Duodenal mucosa (tissue), 2 donors: ENCODE results near the gene CSF3R.
"Not testable (repeated sequence)": the region's sequence is repeated elsewhere in the genome, so short reads cannot be mapped to it uniquely, and the experiment has no call there.

Experiments
- H3K27ac ChIP-seq: one replicate; pipeline ENCODE4 v1.7.0; 2013; ENCODE audit warnings: low read depth, low read length
- H3K27me3 ChIP-seq, 2 donors: one replicate each; pipeline ENCODE4 v1.7.0; 2013; ENCODE audit warnings: low read length in 2 of 2, control low read depth in 1 of 2; ENCODE audit not compliant: insufficient read depth in 2 of 2, control insufficient read depth in 1 of 2
- H3K36me3 ChIP-seq, 2 donors: one replicate each; pipeline ENCODE4 v1.7.0; 2013; ENCODE audit warnings: low read length in 2 of 2, control low read depth in 1 of 2; ENCODE audit not compliant: insufficient read depth in 2 of 2, control insufficient read depth in 1 of 2
- H3K4me1 ChIP-seq, 2 donors: one replicate each; pipeline ENCODE4 v1.7.0; 2013; ENCODE audit warnings: low read length in 2 of 2, control low read depth in 1 of 2; ENCODE audit not compliant: insufficient read depth in 2 of 2, control insufficient read depth in 1 of 2
- H3K4me3 ChIP-seq, 2 donors: one replicate each; pipeline ENCODE4 v1.7.0; 2013; ENCODE audit warnings: low read length in 2 of 2, low read depth in 1 of 2
- H3K9ac ChIP-seq, 2 donors: one replicate each; pipeline ENCODE4 v1.7.0; 2013; ENCODE audit warnings: low read length in 2 of 2, low read depth in 1 of 2
- H3K9me3 ChIP-seq, 2 donors: one replicate each; pipeline ENCODE4 v1.7.0; 2013; ENCODE audit warnings: low read length in 2 of 2, control low read depth in 1 of 2; ENCODE audit not compliant: control insufficient read depth in 1 of 2

The CSF3R gene

DNA sequence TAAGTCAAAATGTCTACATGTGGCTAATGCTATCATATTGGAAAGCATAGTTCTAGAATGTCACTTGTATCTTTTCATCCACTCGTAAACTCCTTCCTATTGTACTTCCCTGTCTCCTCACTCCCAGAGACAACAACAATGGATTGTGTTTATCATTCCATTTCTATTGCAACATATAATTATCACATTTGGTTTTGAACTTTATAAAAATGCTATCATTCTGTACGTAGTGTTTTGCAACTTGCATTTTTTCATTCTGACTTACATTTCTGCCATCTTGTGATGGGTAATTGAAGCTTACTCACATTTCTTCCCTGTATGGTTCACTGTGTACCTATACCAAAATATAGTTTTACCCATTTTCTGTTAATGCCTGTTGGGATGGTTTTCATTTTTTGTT, 14.5 kb upstream of the CSF3R start:
- Histone ChIP-seq H3K36me3 (no peaks in the 10 kb centered on the region), H3K27ac (no peak overlapping the region), H3K9me3 (no peaks in the 10 kb centered on the region), H3K27me3 (no peaks in the 10 kb centered on the region), H3K4me1 (no peaks in the 10 kb centered on the region), H3K4me3 (no peak overlapping the region), H3K9ac (no peak overlapping the region)

DNA sequence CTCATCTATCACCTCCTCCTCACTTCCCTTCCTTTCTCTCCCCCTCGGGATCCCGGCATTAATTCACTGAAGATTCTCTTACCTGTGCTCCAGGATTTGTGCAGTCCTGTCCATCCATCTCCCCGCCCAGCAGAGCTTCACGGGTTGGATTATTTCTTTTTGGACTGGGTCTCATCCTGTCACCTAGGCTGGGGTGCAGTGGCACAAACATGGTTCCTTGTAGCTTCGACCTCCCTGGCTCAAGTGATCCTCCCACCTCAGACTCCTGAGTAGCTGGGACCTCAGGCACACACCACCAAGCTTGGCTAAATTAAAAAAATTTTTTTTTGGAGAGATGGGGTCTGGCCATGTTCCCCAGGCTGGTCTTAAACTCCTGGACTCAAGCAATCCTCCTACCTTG, 12.3 kb upstream of the CSF3R start:
- Histone ChIP-seq H3K9ac (no peak overlapping the region), H3K36me3 (no peaks in the 10 kb centered on the region), H3K27me3 (no peaks in the 10 kb centered on the region), H3K27ac (no peak overlapping the region), H3K4me1 (no peaks in the 10 kb centered on the region), H3K9me3 (no peaks in the 10 kb centered on the region), H3K4me3 (no peak overlapping the region)

DNA sequence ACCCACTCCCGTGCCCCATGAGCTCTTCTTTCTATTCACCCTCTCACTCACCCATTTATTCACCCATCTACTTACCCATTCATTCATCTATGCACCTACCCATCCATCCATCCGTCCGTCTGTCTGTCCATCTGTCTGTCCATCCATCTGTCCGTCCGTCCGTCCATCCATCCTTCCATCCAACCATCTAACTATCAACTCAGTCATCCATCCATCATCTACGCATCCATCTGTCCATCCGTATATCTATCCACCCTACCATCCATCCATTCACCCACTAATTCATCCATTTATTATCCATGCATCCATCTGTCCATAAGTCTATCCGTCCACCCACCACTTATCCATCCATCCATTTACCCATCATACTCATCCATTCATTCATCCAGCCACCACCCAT, 10.8 kb upstream of the CSF3R start:
- Histone ChIP-seq H3K9me3 (no peaks in the 10 kb centered on the region), H3K27me3 (no peaks in the 10 kb centered on the region), H3K27ac (no peak overlapping the region), H3K36me3 (no peaks in the 10 kb centered on the region), H3K4me1 (no peaks in the 10 kb centered on the region), H3K4me3 (no peak overlapping the region), H3K9ac (no peak overlapping the region)

DNA sequence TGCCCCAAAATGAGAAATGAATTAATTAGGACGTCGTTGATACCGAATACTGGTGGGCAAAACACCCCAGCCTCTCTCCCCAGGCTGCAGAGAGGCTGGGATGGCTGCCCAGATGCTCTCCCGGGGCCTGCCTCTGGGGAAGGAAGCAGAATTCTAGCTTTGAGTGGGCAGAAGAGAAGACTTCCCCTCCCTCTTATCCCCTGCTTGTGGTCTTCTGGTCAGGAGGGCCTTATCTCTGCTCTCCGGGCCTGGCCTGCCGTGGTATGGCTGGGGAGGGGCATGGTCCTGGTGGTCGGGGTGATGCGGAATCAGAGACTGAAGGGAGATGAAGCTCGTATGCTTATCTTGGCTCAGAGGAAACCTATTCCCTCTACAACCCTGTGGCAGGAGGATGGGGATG, 9.8 kb upstream of the CSF3R start:
- Histone ChIP-seq H3K4me3 (no peak overlapping the region), H3K9ac (no peak overlapping the region), H3K9me3 (no peaks in the 10 kb centered on the region), H3K4me1 (no peaks in the 10 kb centered on the region), H3K27me3 (no peaks in the 10 kb centered on the region), H3K27ac (no peak overlapping the region), H3K36me3 (no peaks in the 10 kb centered on the region)

DNA sequence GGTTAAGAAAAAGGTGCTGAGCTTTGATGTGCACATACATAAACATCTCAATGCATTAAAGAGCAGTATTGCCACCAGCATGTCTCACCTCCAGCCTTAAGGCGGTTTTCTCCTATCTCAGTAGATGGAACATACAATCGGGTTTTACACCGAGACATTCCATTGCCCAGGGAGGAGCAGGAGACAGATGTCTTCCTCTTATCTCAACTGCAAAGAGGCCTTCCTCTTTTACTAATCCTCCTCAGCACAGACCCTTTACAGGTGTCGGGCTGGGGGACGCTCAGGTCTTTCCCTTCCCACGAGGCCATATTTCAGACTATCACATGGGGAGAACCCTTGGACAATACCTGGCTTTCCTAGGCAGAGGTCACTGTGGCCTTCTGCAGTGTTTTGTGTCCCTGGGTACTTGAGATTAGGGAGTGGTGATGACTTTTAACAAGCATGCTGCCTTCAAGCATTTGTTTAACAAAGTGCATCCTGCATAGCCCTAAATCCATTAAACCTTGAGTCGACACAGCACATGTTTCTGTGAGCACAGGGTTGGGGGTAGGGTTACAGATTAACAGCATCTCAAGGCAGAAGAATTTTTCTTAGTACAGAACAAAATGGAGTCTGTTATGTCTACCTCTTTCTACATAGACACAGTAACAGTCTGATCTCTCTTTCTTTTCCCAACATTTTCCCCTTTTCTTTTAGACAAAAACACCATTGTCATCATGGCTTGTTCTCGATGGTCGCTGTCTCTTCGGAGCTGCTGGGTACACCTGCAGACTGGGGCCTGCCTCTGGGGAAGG, 6.7 kb upstream of the CSF3R start:
- not testable (repeated sequence) for H3K27ac ChIP-seq, H3K4me3 ChIP-seq, H3K9me3 ChIP-seq, H3K9ac ChIP-seq, H3K27me3 ChIP-seq, H3K36me3 ChIP-seq
- H3K4me1 ChIP-seq = peaks cover 4 to 11% of the 10 kb centered on the region in 2 donors

DNA sequence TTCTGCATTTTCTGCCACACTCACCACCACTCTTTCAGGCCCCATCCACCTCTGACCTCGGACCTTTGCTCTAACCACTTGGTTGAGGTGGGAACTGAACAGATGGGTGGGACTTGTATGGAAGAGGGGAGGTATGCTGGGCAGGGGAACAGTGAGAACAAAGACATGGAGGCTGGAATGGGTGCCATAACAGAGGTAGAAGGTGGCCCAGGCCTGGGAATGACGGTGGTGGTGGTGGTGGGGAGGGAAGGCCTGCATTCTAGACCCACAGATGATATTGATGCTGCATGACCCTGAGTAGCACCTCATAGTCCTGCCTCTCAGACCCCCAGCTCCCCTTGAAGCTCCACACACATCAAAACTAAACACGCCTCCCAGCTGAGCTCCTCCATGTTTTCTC, 5.2 kb upstream of the CSF3R start:
- Histone ChIP-seq H3K27ac (no peak overlapping the region), H3K9me3 (no peaks in the 10 kb centered on the region), H3K9ac (no peak overlapping the region), H3K4me3 (no peak overlapping the region), H3K27me3 (no peaks in the 10 kb centered on the region), H3K36me3 (no peaks in the 10 kb centered on the region), H3K4me1 (peaks cover 4 to 11% of the 10 kb centered on the region in 2 donors)

DNA sequence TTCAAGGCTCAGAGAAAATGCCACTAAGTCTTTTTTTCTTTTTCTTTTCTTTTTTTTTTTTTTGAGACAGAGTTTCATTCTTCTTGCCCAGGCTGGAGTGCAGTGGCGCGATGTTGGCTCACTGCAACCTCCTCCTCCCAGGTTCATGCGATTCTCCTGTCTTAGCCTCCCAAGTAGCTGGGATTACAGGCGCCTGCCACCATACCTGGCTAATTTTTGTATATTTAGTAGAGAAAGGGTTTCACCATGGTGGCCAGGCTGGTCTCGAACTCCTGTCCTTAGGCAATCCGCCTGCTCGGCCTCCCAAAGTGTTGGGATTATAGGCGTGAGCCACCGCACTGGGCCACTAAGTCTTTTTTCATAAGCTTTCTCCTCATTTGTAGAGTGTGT, 4.6 kb upstream of the CSF3R start:
- not testable (repeated sequence) for H3K9ac ChIP-seq, H3K27me3 ChIP-seq, H3K4me3 ChIP-seq, H3K27ac ChIP-seq, H3K9me3 ChIP-seq, H3K36me3 ChIP-seq
- H3K4me1 ChIP-seq = peaks cover 4 to 11% of the 10 kb centered on the region in 2 donors

DNA sequence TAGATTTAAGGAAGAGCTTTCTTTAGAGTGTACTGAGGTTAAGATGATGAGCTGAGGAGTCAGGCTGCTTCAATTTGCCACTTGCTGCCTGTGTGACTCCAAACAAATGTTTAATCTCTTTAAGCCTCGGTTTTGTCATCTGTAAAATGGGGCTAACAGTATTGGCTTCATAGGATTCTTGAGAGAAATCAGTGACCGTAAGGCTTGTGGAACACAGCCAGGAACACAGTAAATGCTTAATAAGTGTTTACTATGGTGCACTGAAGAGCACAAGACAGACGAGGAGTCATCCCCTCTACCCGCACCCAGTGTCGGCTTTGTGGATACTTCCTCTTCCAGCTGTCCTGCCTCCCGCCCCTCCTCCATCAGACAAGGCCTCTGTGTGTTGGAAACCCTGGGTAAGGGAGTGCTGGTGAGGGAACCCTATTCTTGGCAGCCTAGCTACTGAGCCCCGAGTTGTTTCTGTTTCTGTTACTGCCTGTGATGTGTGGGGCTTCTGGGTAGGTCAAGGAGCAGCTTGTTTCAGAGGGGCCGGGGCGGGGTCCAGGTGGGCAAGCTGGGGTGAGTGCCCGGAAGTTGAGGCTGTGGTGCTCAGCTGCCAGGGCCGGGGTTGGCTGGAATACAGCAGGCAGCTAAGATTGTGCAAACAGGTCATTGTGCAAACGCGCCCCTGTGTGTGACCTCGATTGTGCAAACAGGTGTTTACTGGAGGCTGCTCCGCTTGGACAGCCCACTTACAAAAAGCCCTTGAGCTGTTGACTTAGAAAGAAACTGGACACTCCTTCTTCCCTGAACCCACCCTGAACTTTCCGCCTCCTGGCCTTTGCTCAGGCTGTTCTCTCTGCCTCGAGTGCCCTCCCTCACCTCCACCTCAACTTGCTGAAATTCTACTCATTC, 4.0 kb upstream of the CSF3R start:
- H3K9me3 ChIP-seq = no peaks in the 10 kb centered on the region
- peak overlapping the region; percentile 22 for H3K27ac ChIP-seq
- H3K9ac ChIP-seq = no peak overlapping the region
- peaks cover 4 to 11% of the 10 kb centered on the region in 2 donors for H3K4me1 ChIP-seq
- H3K27me3 ChIP-seq = no peaks in the 10 kb centered on the region
- no peaks in the 10 kb centered on the region for H3K36me3 ChIP-seq
- peak overlapping the region in 1 of 2 donors; percentile 16 for H3K4me3 ChIP-seq

DNA sequence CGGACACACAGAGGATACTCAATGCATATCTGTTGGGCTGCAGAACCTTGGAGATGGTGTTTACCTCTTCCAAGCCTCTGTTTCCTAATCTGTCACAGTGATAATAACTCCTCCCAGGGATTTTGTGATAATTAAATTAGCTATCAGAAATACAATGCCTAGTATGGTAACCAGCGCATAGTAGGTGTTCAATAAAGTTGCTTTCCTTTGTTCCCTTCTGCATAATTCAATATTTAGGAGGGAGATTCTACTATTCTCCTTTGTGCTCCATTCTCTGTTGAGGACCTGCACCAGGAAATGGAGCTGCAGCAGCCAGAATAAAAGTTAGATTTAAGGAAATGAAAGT, 3.4 kb upstream of the CSF3R start:
- Histone ChIP-seq H3K36me3 (no peaks in the 10 kb centered on the region), H3K9me3 (no peaks in the 10 kb centered on the region), H3K4me3 (no peak overlapping the region), H3K9ac (no peak overlapping the region), H3K4me1 (peaks cover 4 to 11% of the 10 kb centered on the region in 2 donors), H3K27ac (no peak overlapping the region), H3K27me3 (no peaks in the 10 kb centered on the region)

DNA sequence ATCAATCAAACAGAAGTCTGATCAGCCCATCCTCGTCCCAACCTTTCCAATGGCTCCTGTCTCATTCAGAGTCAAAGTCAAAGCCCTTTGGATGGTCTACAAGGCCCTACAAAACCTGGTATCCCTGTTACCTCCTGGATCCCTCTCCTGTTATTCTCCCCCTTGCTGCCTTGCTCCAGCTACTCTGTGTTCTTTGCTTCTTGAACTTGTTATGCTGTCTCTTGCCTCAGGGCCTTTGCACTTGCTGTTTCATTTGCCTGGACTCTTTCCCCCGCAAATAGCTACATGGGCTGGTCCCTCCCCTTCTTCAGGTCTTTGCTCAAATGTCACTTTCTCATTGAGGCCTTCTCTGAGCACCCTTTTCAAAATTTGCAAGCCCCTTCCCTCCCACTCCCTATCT, 1.4 kb upstream of the CSF3R start:
- H3K9ac ChIP-seq = no peak overlapping the region
- no peaks in the 10 kb centered on the region for H3K27me3 ChIP-seq
- H3K27ac ChIP-seq = no peak overlapping the region
- no peak overlapping the region for H3K4me3 ChIP-seq
- H3K36me3 ChIP-seq = no peaks in the 10 kb centered on the region
- H3K4me1 ChIP-seq = peaks cover 4 to 11% of the 10 kb centered on the region in 2 donors
- H3K9me3 ChIP-seq = no peaks in the 10 kb centered on the region
